Hepatocyte (in vitro differentiated cells): ENCODE results near the gene UGGT2. TPM values are rescaled to one million over a fixed set of nuclear protein-coding genes. Genes with fewer than 3 reads are reported as not detected.

Experiments
- DNase-seq: peaks from one replicate; pipeline ENCODE4 v3.0.0-alpha.2; 2016; ENCODE audit warnings: low spot score
- H2AFZ ChIP-seq: fragments of 200-600 bp; sonication (generic); 2 replicates; pipeline ENCODE4 v1.6.0; 2016; ENCODE audit warnings: antibody characterized with exemption, mild to moderate bottlenecking
- H3K27ac ChIP-seq: fragments of 200-600 bp; sonication (generic); 2 replicates; pipeline ENCODE4 v1.5.1; 2016; ENCODE audit warnings: mild to moderate bottlenecking
- H3K27me3 ChIP-seq: fragments of 200-600 bp; sonication (generic); 2 replicates; pipeline ENCODE4 v1.6.1; 2016
- H3K36me3 ChIP-seq: fragments of 200-600 bp; sonication (generic); replicated peaks from 2 replicates; pipeline ENCODE4 v1.5.1; 2016; ENCODE audit warnings: low read depth; ENCODE audit not compliant: insufficient read depth
- H3K4me1 ChIP-seq: fragments of 200-600 bp; sonication (generic); 2 replicates; pipeline ENCODE4 v1.5.1; 2016; ENCODE audit warnings: mild to moderate bottlenecking, moderate library complexity; ENCODE audit not compliant: insufficient read depth
- H3K4me2 ChIP-seq: fragments of 200-600 bp; sonication (generic); 2 replicates; pipeline ENCODE4 v1.6.0; 2016
- H3K4me3 ChIP-seq: fragments of 200-600 bp; sonication (generic); 2 replicates; pipeline ENCODE4 v1.5.1; 2016; ENCODE audit warnings: mild to moderate bottlenecking
- H3K79me2 ChIP-seq: fragments of 200-600 bp; sonication (generic); 2 replicates; pipeline ENCODE4 v1.6.0; 2017; ENCODE audit warnings: mild to moderate bottlenecking
- H3K9me2 ChIP-seq: fragments of 200-600 bp; sonication (generic); replicated peaks from 2 replicates; pipeline ENCODE4 v1.6.0; 2017; ENCODE audit warnings: mild to moderate bottlenecking; ENCODE audit not compliant: insufficient read depth
- H3K9me3 ChIP-seq: fragments of 200-600 bp; sonication (generic); 2 replicates; pipeline ENCODE4 v1.5.1; 2016; ENCODE audit warnings: low read depth, mild to moderate bottlenecking
- H4K20me1 ChIP-seq: fragments of 200-600 bp; sonication (generic); 2 replicates; pipeline ENCODE4 v1.6.0; 2016; ENCODE audit warnings: mild to moderate bottlenecking; ENCODE audit not compliant: insufficient read depth, poor library complexity, severe bottlenecking
- EZH2 ChIP-seq: fragments of 200-600 bp; sonication (generic); IDR thresholded peaks from 2 replicates; pipeline ENCODE4 v1.6.1; 2016; ENCODE audit warnings: antibody characterized with exemption, mild to moderate bottlenecking, borderline replicate concordance
- EZH2phosphoT487 ChIP-seq: fragments of 200-600 bp; sonication (generic); IDR thresholded peaks from one replicate; pipeline ENCODE4 v1.6.1; 2018; ENCODE audit warnings: antibody characterized with exemption, mild to moderate bottlenecking, low read depth, moderate library complexity; ENCODE audit not compliant: unreplicated experiment, severe bottlenecking
- WGBS: methylation state at CpG from one replicate; pipeline ENCODE4 v1.1.6; 2016; ENCODE audit warnings: low lambda C conversion rate; ENCODE audit errors: missing lambda C conversion rate; 5-methylcytosine and 5-hydroxymethylcytosine counted together
- polyA plus RNA-seq: library from polyadenylated mRNA; unstranded; fragments of >200 nt; fragmentation: Nextera tagmentation; extraction: Ambion mirVana; gene quantifications from 2 replicates; pipeline ENCODE4 v1.2.1, GENCODE V29; 2016
- total RNA-seq: library from RNA; depleted of rRNA; stranded (reverse); fragments of >200 nt; gene quantifications from 2 replicates; pipeline ENCODE4 v1.2.3, GENCODE V29; 2014
- TF ChIP-seq, protein P1 (sequence below): fragments of 200-600 bp; sonication (generic); IDR thresholded peaks from 2 replicates; pipeline ENCODE4 v1.5.1; 2016; ENCODE audit warnings: antibody characterized with exemption, mild to moderate bottlenecking; ENCODE audit not compliant: poor library complexity

The UGGT2 gene
- total and polyA plus RNA-seq, 2 experiments from 2014 or later: 23.6 to 60.3 TPM

DNA sequence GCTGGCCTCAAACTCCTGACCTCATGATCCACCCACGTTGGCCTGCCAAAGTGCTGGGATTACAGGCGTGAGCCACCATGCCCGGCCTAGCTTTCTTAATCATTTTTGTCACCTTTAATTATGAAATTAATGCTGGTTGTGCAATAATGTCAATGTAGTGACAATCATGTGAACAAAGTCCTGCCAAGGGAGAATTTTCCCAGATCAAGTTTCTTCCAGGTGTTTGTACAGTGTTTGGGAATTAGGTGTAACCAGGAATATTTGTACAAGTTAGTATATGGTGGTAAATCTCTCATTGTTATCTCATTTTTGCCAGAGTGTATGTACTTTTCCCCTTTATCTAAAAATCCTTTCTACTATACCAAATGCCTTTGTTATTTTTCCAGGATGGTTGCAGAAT, 171.1 kb downstream of the UGGT2 start:
- Histone ChIP-seq H4K20me1 (no peaks in the 10 kb centered on the region), H3K9me2 (no peaks in the 10 kb centered on the region), H3K36me3 (no peaks in the 10 kb centered on the region), H2AFZ (no peak overlapping the region), H3K27ac (no peak overlapping the region), H3K27me3 (no peaks in the 10 kb centered on the region), H3K4me3 (no peak overlapping the region), H3K9me3 (no peaks in the 10 kb centered on the region), H3K4me2 (no peak overlapping the region), H3K4me1 (no peaks in the 10 kb centered on the region), H3K79me2 (no peaks in the 10 kb centered on the region)
- TF ChIP-seq, protein P1, sequence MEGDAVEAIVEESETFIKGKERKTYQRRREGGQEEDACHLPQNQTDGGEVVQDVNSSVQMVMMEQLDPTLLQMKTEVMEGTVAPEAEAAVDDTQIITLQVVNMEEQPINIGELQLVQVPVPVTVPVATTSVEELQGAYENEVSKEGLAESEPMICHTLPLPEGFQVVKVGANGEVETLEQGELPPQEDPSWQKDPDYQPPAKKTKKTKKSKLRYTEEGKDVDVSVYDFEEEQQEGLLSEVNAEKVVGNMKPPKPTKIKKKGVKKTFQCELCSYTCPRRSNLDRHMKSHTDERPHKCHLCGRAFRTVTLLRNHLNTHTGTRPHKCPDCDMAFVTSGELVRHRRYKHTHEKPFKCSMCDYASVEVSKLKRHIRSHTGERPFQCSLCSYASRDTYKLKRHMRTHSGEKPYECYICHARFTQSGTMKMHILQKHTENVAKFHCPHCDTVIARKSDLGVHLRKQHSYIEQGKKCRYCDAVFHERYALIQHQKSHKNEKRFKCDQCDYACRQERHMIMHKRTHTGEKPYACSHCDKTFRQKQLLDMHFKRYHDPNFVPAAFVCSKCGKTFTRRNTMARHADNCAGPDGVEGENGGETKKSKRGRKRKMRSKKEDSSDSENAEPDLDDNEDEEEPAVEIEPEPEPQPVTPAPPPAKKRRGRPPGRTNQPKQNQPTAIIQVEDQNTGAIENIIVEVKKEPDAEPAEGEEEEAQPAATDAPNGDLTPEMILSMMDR: no peak
- TF ChIP-seq EZH2phosphoT487 (no peak), EZH2 (no peak)
- DNase-seq: no peak
- WGBS: 85% methylated on average over 3 of the region's 3 CpGs

- Histone ChIP-seq H3K4me2 (no peak overlapping the region), H3K79me2 (no peaks in the 10 kb centered on the region), H3K27ac (no peak overlapping the region), H3K27me3 (no peaks in the 10 kb centered on the region), H3K9me2 (no peaks in the 10 kb centered on the region), H2AFZ (no peak overlapping the region), H4K20me1 (no peaks in the 10 kb centered on the region), H3K9me3 (no peaks in the 10 kb centered on the region), H3K4me3 (no peak overlapping the region), H3K36me3 (no peaks in the 10 kb centered on the region), H3K4me1 (no peaks in the 10 kb centered on the region)
- no peak for DNase-seq
- TF ChIP-seq EZH2 (no peak), EZH2phosphoT487 (no peak)
- TF ChIP-seq, protein P1: no peak
- WGBS: 86% methylated on average over 1 of the region's 1 CpG
These were observed 172.9 kb downstream of the UGGT2 start for GRCh38 chr13:95880331-95880730.

- Histone ChIP-seq H3K4me1 (no peaks in the 10 kb centered on the region), H3K9me3 (no peaks in the 10 kb centered on the region), H3K4me2 (no peak overlapping the region), H4K20me1 (no peaks in the 10 kb centered on the region), H3K79me2 (no peaks in the 10 kb centered on the region), H3K4me3 (no peak overlapping the region), H3K27me3 (no peaks in the 10 kb centered on the region), H3K9me2 (no peaks in the 10 kb centered on the region), H2AFZ (no peak overlapping the region), H3K36me3 (no peaks in the 10 kb centered on the region), H3K27ac (no peak overlapping the region)
- TF ChIP-seq EZH2 (no peak), EZH2phosphoT487 (no peak)
- TF ChIP-seq, protein P1: no peak
- no peak for DNase-seq
- WGBS: 87% methylated on average over 2 of the region's 2 CpGs
These were observed 178.9 kb downstream of the UGGT2 start for GRCh38 chr13:95874286-95874685.

GRCh38 chr13:95870421-95870820, 182.8 kb downstream of the UGGT2 start:
- H3K79me2 ChIP-seq: no peaks in the 10 kb centered on the region
- no peak for DNase-seq
- 91% methylated on average over 4 of the region's 4 CpGs for WGBS
- H3K4me2 ChIP-seq: no peak overlapping the region
- no peaks in the 10 kb centered on the region for H4K20me1 ChIP-seq
- H3K27ac ChIP-seq: no peak overlapping the region
- H3K9me2 ChIP-seq: no peaks in the 10 kb centered on the region
- no peaks in the 10 kb centered on the region for H3K9me3 ChIP-seq
- no peak overlapping the region for H3K4me3 ChIP-seq
- no peaks in the 10 kb centered on the region for H3K27me3 ChIP-seq
- H2AFZ ChIP-seq: no peak overlapping the region
- no peak for TF ChIP-seq EZH2
- TF ChIP-seq, protein P1: no peak
- TF ChIP-seq EZH2phosphoT487: no peak
- H3K36me3 ChIP-seq: no peaks in the 10 kb centered on the region
- H3K4me1 ChIP-seq: no peaks in the 10 kb centered on the region
